HCT116 (cell line): ENCODE data around the gene SLC38A3. TPM values are rescaled to one million over a fixed set of nuclear protein-coding genes. Genes with fewer than 3 reads are reported as not detected.

ENCODE experiments used
- ATAC-seq: fragments of 200-7000 bp; cut with Tn5 transposase; 2 replicates; pipeline ENCODE4 v1.9.1; 2020; ENCODE audit warnings: mild to moderate bottlenecking, moderate library complexity
- BruUV-seq: library from RNA; stranded (reverse); fragments of 400-500 nt; replicated peaks from 2 replicates; lab custom pipeline; 2021; lab: Mats Ljungman, UMichigan
- CTCF ChIA-PET: fragments of 300-600 bp; sonication (Branson Sonifier 250); formaldehyde crosslinking; loops from one replicate; lab custom pipeline; 2021; ENCODE audit warnings: antibody characterized with exemption; lab: Charles Lee
- POLR2A ChIA-PET: fragments of 300-600, 350-600 bp; sonication (Branson Sonifier 250); formaldehyde crosslinking; loops from one replicate; lab custom pipeline; 2021; ENCODE audit warnings: antibody characterized with exemption; lab: Charles Lee
- RAD21 ChIA-PET, 2 experiments: fragments of 300-600 bp; sonication (Branson Sonifier 250); formaldehyde crosslinking; loops; one replicate each; lab custom pipeline; 2023; ENCODE audit warnings: low total read pairs in 2 of 2; ENCODE audit not compliant: uncharacterized antibody in 2 of 2, unreplicated experiment in 2 of 2, low non-redundant PET in 1 of 2; lab: Charles Lee
- DNase-seq: peaks from one replicate; pipeline ENCODE4 v3.0.0-alpha.2; 2010; ENCODE audit warnings: low read depth, low spot score
- H2AFZ ChIP-seq: fragments of 200-600 bp; shearing (Covaris generic), sonication (generic); 2 replicates; pipeline ENCODE4 v1.6.1; 2017; ENCODE audit warnings: low read depth, mixed run types, mixed read lengths, antibody characterized with exemption, low read length; ENCODE audit not compliant: poor library complexity, severe bottlenecking
- H3K27ac ChIP-seq: 2 replicates; pipeline ENCODE4 v1.5.1; 2012; ENCODE audit warnings: low read depth, low read length
- H3K27me3 ChIP-seq: fragments of 200-600 bp; sonication (generic); 2 replicates; pipeline ENCODE4 v1.6.1; 2016; ENCODE audit warnings: mixed run types, low read length, mixed read lengths; ENCODE audit not compliant: insufficient read depth
- H3K36me3 ChIP-seq, 2 experiments: fragments of 200-500 bp in 1 of 2; fragments of 200-600 bp in 1 of 2; sonication (Bioruptor generic) in 1 of 2; sonication (generic) in 1 of 2; 2 replicates each; pipeline versions ENCODE4 v1.5.1 to v1.6.1; 2014 to 2016; ENCODE audit warnings: low read length in 2 of 2, inconsistent platforms in 1 of 2, mixed read lengths in 1 of 2, mixed run types in 1 of 2; ENCODE audit not compliant: insufficient read depth in 2 of 2, control insufficient read depth in 1 of 2
- H3K4me1 ChIP-seq, 2 experiments: fragments of 200-600 bp in 1 of 2; sonication (generic) in 1 of 2; 2 replicates each; pipeline versions ENCODE4 v1.5.1 to v1.6.1; 2012 to 2017; ENCODE audit warnings: low read length in 2 of 2, inconsistent platforms in 1 of 2, mild to moderate bottlenecking in 1 of 2, mixed read lengths in 1 of 2, mixed run types in 1 of 2, moderate library complexity in 1 of 2; ENCODE audit not compliant: insufficient read depth in 2 of 2, control insufficient read depth in 1 of 2
- H3K4me2 ChIP-seq: fragments of 200-600 bp; sonication (generic); 2 replicates; pipeline ENCODE4 v1.6.1; 2017; ENCODE audit warnings: mixed run types, low read length, mixed read lengths
- H3K4me3 ChIP-seq, 2 experiments: fragments of 200-600 bp in 1 of 2; sonication (generic) in 1 of 2; replicated peaks in 1 of 2; 2 replicates each; pipeline ENCODE4 v1.5.1; 2011 to 2016; ENCODE audit warnings: low read length in 2 of 2, control low read depth in 1 of 2, low read depth in 1 of 2, mild to moderate bottlenecking in 1 of 2, mixed read lengths in 1 of 2, mixed run types in 1 of 2
- H3K79me2 ChIP-seq: fragments of 200-600 bp; sonication (generic); 2 replicates; pipeline ENCODE4 v1.6.1; 2017; ENCODE audit warnings: mild to moderate bottlenecking, mixed run types, low read length, moderate library complexity, mixed read lengths; ENCODE audit not compliant: insufficient read depth
- H3K9ac ChIP-seq: fragments of 200-600 bp; sonication (generic); 2 replicates; pipeline ENCODE4 v1.6.1; 2016; ENCODE audit warnings: low read length, mixed read lengths
- H3K9me2 ChIP-seq: fragments of 200-600 bp; sonication (generic), shearing (Covaris generic); 2 replicates; pipeline ENCODE4 v1.6.1; 2017; ENCODE audit warnings: mixed run types, mild to moderate bottlenecking, moderate library complexity; ENCODE audit not compliant: insufficient read depth
- H3K9me3 ChIP-seq, 2 experiments: fragments of 200-500 bp in 1 of 2; fragments of 200-600 bp in 1 of 2; sonication (Bioruptor generic) in 1 of 2; sonication (generic) in 1 of 2; 2 replicates each; pipeline ENCODE4 v1.6.1; 2014 to 2017; ENCODE audit warnings: low read length in 2 of 2, mixed read lengths in 2 of 2, inconsistent platforms in 1 of 2, low read depth in 1 of 2, mild to moderate bottlenecking in 1 of 2, mixed run types in 1 of 2, moderate library complexity in 1 of 2; ENCODE audit not compliant: control insufficient read depth in 1 of 2, insufficient read depth in 1 of 2
- H4K20me1 ChIP-seq: fragments of 200-600 bp; sonication (generic), shearing (Covaris generic); 2 replicates; pipeline ENCODE4 v1.6.1; 2017; ENCODE audit warnings: mixed run types, mild to moderate bottlenecking, moderate library complexity; ENCODE audit not compliant: insufficient read depth
- EZH2phosphoT487 ChIP-seq: fragments of 200-600 bp; IDR thresholded peaks from 2 replicates; pipeline ENCODE4 v1.6.1; 2018; ENCODE audit warnings: antibody characterized with exemption, borderline replicate concordance
- FOSL1 ChIP-seq: IDR thresholded peaks from 2 replicates; pipeline ENCODE4 v1.6.1; 2012; ENCODE audit warnings: low read depth
- JUND ChIP-seq: IDR thresholded peaks from 2 replicates; pipeline ENCODE4 v1.6.1; 2012
- POLR2AphosphoS5 ChIP-seq: IDR thresholded peaks from 2 replicates; pipeline ENCODE4 v1.6.1; 2011; ENCODE audit warnings: mild to moderate bottlenecking, low read depth, low read length, moderate library complexity
- RAD21 ChIP-seq: IDR thresholded peaks from 2 replicates; pipeline ENCODE4 v1.6.1; 2012; ENCODE audit warnings: low read depth, mild to moderate bottlenecking
- TCF7L2 ChIP-seq: IDR thresholded peaks from 2 replicates; pipeline ENCODE4 v1.7.0; 2011; ENCODE audit warnings: borderline replicate concordance, inconsistent platforms; ENCODE audit not compliant: insufficient read depth, insufficient read length; ENCODE audit errors: extremely low read depth
- ZNF274 ChIP-seq: fragments of 200-500 bp; sonication (Bioruptor generic); IDR thresholded peaks from 2 replicates; pipeline ENCODE4 v1.6.1; 2014; ENCODE audit warnings: mild to moderate bottlenecking, low read depth, low read length, inconsistent platforms
- intact Hi-C: fragments of 100-400 bp; cut with micrococcal nuclease; formaldehyde crosslinking; loops from 2 replicates; pipeline ENCODE4 v1.10.0; 2022
- total RNA-seq: library from RNA; stranded (reverse); gene quantifications from one replicate; pipeline ENCODE4 v1.2.1, GENCODE V29; 2021; ENCODE audit not compliant: unreplicated experiment
- TF ChIP-seq, protein P1 (sequence below): IDR thresholded peaks from 2 replicates; pipeline ENCODE4 v1.6.1; 2012
- TF ChIP-seq, protein P2 (sequence below): IDR thresholded peaks from 2 replicates; pipeline ENCODE4 v1.6.1; 2012; ENCODE audit warnings: low read depth
- TF ChIP-seq, protein P3 (sequence below), 3 experiments: fragments of 200-600 bp in 1 of 3; sonication (generic) in 1 of 3; IDR thresholded peaks in 2 of 3; conservative IDR thresholded peaks in 1 of 3; 2 replicates each; pipeline ENCODE4 v1.5.1; 2012 to 2017; ENCODE audit warnings: low read depth in 2 of 3, low read length in 2 of 3, antibody characterized with exemption in 1 of 3, borderline replicate concordance in 1 of 3, control low read depth in 1 of 3, mild to moderate bottlenecking in 1 of 3, mixed read lengths in 1 of 3, mixed run types in 1 of 3, moderate library complexity in 1 of 3; ENCODE audit not compliant: insufficient read depth in 1 of 3

The SLC38A3 gene
- total RNA-seq, 1 experiment from 2014 or later = 3.1 TPM

GRCh38 chr3:50173685-50174516, 31.2 kb upstream of the SLC38A3 start:
- no TSS peak for BruUV-seq

DNA sequence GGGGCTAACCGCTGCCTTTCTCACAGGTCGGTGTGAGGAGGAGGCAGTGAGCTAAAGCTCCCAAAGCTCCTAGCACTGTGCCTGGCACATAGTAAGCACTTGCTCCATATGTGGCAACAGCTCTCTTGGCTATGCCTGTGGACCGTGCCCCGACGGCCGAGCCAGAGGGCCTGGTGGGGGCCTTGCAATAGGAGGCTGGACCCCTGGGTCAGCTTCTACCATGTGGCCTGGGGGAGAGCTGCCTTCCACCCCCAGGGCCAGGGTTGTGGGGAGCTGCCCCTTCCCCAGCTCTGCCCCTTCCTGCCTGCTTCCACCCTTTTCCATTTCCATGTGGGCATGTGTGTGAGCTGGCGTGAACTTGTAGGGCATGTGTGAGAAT, 30.6 kb upstream of the SLC38A3 start:
- H3K9ac ChIP-seq = no peak overlapping the region
- CTCF ChIA-PET = no interaction called here
- H3K79me2 ChIP-seq = no peaks in the 10 kb centered on the region
- POLR2A ChIA-PET = no interaction called here
- no peak overlapping the region for H3K27ac ChIP-seq
- RAD21 ChIA-PET = no interaction called here
- no peak overlapping the region for H3K4me2 ChIP-seq
- H4K20me1 ChIP-seq = no peaks in the 10 kb centered on the region
- ATAC-seq = no peak
- H3K36me3 ChIP-seq = no peaks in the 10 kb centered on the region
- H3K9me2 ChIP-seq = no peaks in the 10 kb centered on the region
- no peaks in the 10 kb centered on the region for H3K9me3 ChIP-seq
- H3K4me1 ChIP-seq = peaks cover 7 to 33% of the 10 kb centered on the region in 2 experiments; a peak in 3 of 4 replicates
- BruUV-seq = no TSS peak
- H3K27me3 ChIP-seq = no peaks in the 10 kb centered on the region
- intact Hi-C loops = no loop called here
- no peak for DNase-seq
- no peak overlapping the region for H2AFZ ChIP-seq
- no peak overlapping the region for H3K4me3 ChIP-seq
- no peak for TF ChIP-seq POLR2AphosphoS5
- no peak for TF ChIP-seq FOSL1
- TF ChIP-seq, protein P1, sequence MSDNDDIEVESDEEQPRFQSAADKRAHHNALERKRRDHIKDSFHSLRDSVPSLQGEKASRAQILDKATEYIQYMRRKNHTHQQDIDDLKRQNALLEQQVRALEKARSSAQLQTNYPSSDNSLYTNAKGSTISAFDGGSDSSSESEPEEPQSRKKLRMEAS = no peak
- no peak for TF ChIP-seq RAD21
- no peak for TF ChIP-seq TCF7L2
- TF ChIP-seq, protein P2, sequence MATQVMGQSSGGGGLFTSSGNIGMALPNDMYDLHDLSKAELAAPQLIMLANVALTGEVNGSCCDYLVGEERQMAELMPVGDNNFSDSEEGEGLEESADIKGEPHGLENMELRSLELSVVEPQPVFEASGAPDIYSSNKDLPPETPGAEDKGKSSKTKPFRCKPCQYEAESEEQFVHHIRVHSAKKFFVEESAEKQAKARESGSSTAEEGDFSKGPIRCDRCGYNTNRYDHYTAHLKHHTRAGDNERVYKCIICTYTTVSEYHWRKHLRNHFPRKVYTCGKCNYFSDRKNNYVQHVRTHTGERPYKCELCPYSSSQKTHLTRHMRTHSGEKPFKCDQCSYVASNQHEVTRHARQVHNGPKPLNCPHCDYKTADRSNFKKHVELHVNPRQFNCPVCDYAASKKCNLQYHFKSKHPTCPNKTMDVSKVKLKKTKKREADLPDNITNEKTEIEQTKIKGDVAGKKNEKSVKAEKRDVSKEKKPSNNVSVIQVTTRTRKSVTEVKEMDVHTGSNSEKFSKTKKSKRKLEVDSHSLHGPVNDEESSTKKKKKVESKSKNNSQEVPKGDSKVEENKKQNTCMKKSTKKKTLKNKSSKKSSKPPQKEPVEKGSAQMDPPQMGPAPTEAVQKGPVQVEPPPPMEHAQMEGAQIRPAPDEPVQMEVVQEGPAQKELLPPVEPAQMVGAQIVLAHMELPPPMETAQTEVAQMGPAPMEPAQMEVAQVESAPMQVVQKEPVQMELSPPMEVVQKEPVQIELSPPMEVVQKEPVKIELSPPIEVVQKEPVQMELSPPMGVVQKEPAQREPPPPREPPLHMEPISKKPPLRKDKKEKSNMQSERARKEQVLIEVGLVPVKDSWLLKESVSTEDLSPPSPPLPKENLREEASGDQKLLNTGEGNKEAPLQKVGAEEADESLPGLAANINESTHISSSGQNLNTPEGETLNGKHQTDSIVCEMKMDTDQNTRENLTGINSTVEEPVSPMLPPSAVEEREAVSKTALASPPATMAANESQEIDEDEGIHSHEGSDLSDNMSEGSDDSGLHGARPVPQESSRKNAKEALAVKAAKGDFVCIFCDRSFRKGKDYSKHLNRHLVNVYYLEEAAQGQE = no peak
- no peak for TF ChIP-seq EZH2phosphoT487
- no peak for TF ChIP-seq ZNF274

More at GRCh38 chr3:50173685-50174516, 31.2 kb upstream of the SLC38A3 start:
- TF ChIP-seq, protein P3, sequence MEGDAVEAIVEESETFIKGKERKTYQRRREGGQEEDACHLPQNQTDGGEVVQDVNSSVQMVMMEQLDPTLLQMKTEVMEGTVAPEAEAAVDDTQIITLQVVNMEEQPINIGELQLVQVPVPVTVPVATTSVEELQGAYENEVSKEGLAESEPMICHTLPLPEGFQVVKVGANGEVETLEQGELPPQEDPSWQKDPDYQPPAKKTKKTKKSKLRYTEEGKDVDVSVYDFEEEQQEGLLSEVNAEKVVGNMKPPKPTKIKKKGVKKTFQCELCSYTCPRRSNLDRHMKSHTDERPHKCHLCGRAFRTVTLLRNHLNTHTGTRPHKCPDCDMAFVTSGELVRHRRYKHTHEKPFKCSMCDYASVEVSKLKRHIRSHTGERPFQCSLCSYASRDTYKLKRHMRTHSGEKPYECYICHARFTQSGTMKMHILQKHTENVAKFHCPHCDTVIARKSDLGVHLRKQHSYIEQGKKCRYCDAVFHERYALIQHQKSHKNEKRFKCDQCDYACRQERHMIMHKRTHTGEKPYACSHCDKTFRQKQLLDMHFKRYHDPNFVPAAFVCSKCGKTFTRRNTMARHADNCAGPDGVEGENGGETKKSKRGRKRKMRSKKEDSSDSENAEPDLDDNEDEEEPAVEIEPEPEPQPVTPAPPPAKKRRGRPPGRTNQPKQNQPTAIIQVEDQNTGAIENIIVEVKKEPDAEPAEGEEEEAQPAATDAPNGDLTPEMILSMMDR (IDR thresholded peaks at IDR 0.05 in 2 of 3, conservative IDR thresholded peaks at IDR 0.05 in 1 of 3; ENCODE audit: borderline replicate concordance in 1 of 3, insufficient read depth in 1 of 3, low read depth in 2 of 3, low read length in 2 of 3) = peak in 1 of 3 experiments; percentile 21; a peak in 3 of 6 replicates
- TF ChIP-seq JUND = no peak
- TF ChIP-seq, all 23 proteins: peak for 1
- Histone ChIP-seq H3K36me3 (no peaks in the 10 kb centered on the region), H3K4me1 (peaks cover 2 to 33% of the 10 kb centered on the region in 2 experiments; a peak in 3 of 4 replicates), H3K9ac (no peak overlapping the region), H3K9me3 (no peaks in the 10 kb centered on the region), H3K9me2 (no peaks in the 10 kb centered on the region), H3K27me3 (no peaks in the 10 kb centered on the region), H3K4me3 (no peak overlapping the region), H2AFZ (no peak overlapping the region), H3K79me2 (no peaks in the 10 kb centered on the region), H3K4me2 (no peak overlapping the region), H4K20me1 (no peaks in the 10 kb centered on the region), H3K27ac (no peak overlapping the region)
- DNase-seq (no peak), ATAC-seq (0 out of 2 replicates have a peak, but pooled peaks have one; percentile 33)
- POLR2A ChIA-PET = no interaction called here
- intact Hi-C loops = no loop called here
- RAD21 ChIA-PET = no interaction called here
- CTCF ChIA-PET = interaction anchor here (1.7 kb wide), 1 partner anchor 21 kb away, joined by 5 read pairs; no protein-coding TSS in a partner anchor
